ENCODE data around the gene DLGAP4.
A peak's percentile ranks its signal among the peaks of the same experiment; 100 is the strongest.
"Not testable (repeated sequence)": the region's sequence is repeated elsewhere in the genome, so short reads cannot be mapped to it uniquely, and the experiment has no call there.

Gene DLGAP4

GRCh38 chr20:36496707-36497669, 190.8 kb downstream of the DLGAP4 start:
- DNase-seq (ENCODE audit: low read depth in 4 of 4, low spot score in 1 of 4), result no peak

DNA sequence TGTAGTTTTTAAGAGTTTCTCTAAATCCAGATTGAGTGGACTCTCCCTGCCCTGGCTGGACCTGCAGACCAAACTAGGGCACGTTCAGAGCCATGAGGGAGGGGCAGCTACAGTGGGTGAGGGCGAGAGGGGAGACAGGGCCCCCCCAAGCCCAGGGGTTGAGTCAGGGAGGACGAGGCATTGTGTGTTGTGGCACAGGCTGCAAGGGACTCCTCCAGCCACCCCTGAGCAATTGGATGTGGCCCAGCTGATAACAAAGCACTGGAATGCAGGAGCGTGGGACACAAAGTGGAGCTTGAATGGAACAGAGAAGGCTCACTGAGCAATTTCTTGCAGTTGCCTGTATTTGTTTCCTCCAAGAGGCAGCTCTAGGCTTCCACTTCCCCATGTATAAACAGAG, 191.7 kb downstream of the DLGAP4 start:
- DNase-seq (ENCODE audit: low read depth in 4 of 4, low spot score in 1 of 4), result no peak

DNA sequence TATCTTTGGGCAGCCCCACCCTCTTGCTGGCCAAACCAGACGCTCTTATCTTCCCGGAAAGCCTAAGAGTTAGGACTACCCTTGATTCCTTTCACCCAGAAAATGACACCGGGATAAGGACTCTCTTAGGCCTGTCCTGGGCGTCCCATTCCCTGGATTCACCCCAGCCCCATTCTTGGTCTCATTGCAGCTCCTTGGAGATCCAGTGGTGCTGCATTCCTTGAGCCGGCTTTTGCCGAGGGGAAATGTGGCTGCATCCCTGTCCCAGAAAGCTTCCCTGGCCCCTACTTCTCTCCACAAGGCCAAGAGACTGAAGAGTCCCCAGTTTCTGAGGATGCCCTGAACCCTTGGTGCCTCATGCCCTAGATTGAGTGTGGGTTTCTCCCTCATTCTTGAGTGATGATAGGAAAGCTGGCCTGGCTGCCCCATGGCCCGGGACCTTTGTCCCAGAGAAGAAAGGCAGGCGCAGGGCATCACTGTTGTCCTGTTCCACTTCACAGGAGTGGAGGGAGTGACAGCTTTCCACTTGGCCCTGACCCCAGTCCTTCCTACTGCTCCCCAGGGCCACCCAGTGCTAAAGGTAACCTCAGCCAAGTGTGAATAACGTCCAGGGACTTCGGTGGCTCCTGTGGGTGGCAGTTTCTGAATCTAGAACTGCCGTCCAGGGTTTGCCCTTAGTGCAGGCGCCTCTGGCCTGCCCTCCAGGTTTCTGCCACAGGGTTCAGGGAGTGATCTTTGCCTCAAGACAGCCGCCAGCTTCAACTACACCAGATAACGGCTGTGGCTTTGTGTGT, 192.4 kb downstream of the DLGAP4 start:
- DNase-seq (ENCODE audit: low read depth in 4 of 4, low spot score in 1 of 4), result no peak

GRCh38 chr20:36499211-36499610, 193.1 kb downstream of the DLGAP4 start:
- no peak for DNase-seq (ENCODE audit: low read depth in 4 of 4, low spot score in 1 of 4)

DNA sequence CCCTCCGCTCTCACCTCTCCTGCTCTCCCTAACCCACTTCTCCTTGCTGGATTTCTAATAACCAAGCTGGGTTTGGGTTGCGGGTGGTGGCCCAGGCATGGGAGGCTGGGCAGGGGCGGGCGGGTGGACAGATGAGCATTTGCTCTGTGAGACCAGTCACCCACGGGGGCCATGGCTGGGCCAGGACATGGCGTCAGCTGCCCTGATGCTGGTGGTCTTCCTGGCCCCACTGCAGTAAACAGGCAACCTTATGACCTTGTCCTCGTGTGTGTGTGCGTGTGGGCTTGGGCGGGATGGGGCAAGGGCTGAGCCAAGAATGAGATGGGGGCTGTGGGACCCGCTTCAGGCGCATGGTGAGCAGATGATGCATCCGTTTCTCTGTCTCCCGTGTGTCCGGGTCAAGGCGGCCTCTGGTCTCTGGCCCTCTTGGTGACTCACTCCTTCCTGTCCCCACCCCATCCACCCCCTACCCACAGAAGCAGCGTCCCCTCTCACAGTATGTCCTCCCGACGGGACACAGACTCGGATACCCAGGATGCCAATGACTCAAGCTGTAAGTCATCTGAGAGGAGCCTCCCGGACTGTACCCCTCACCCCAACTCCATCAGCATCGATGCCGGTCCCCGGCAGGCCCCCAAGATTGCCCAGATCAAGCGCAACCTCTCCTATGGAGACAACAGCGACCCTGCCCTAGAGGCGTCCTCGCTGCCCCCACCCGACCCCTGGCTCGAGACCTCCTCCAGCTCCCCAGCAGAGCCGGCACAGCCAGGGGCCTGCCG, 193.8 kb downstream of the DLGAP4 start:
- no peak for DNase-seq (ENCODE audit: low read depth in 4 of 4, low spot score in 1 of 4)

GRCh38 chr20:36501367-36502006, 195.3 kb downstream of the DLGAP4 start:
- DNase-seq (ENCODE audit: low read depth in 4 of 4, low spot score in 1 of 4), result no peak

GRCh38 chr20:36504295-36504694, 198.2 kb downstream of the DLGAP4 start:
- no peak for DNase-seq (ENCODE audit: low read depth in 4 of 4, low spot score in 1 of 4)

GRCh38 chr20:36506253-36506652, 200.1 kb downstream of the DLGAP4 start:
- DNase-seq (ENCODE audit: low read depth in 4 of 4, low spot score in 1 of 4), result no peak

GRCh38 chr20:36507746-36508145, 201.6 kb downstream of the DLGAP4 start:
- no peak for DNase-seq (ENCODE audit: low read depth in 4 of 4, low spot score in 1 of 4)

DNA sequence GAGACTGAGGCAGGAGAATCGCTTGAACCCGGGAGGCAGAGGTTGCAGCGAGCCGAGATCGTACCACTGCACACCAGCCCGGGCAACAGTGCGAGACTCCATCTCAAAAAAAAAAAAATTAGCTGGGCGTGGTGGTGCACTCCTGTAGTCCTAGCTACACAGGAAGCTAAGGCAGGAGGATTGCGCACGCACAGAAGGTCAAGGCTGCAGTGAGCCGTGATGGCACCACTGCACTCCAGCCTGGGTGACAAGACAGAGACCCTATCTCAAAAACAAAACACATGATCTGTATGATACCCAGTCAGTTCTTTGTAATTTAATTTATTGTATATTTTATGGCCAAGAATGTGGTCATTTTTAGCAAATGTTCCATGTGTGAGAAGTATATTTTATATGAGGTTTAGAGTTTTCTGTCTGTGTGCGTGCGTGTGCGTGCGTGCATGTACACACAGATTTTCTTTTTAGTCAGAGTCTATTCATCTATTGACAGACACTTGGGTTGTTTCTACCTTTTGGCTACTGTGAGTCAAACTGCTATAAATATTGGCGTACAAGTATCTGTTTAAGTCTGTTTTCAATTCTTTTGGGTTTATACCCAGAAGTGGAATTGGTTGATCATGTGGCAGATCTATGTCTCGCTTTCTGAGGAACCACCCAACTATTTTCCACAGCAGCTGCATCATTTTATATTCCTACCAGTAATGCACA, 213.0 kb downstream of the DLGAP4 start:
- DNase-seq (ENCODE audit: low read depth in 4 of 4, low spot score in 1 of 4), result peak in 1 of 4 experiments; percentile 13

DNA sequence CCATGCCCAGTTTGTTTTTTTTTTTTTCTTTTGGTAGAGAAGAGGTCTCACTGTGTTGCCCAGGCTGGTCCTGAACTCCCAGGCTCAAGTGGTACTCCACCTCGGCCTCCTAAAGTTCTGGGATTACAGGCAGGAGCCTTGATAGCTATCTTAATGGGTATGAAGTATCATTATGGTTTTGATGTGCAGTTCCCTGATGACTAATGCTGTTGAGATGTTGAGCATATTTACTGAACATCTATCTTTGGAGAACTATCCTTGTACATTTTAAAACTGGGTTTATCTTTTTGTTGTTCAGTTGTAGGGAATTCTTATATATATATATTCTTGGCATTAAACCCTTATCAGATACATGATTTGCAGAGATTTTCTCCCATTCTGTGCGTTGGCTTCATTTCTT, 213.8 kb downstream of the DLGAP4 start:
- DNase-seq (ENCODE audit: low read depth in 4 of 4, low spot score in 1 of 4), result no peak

DNA sequence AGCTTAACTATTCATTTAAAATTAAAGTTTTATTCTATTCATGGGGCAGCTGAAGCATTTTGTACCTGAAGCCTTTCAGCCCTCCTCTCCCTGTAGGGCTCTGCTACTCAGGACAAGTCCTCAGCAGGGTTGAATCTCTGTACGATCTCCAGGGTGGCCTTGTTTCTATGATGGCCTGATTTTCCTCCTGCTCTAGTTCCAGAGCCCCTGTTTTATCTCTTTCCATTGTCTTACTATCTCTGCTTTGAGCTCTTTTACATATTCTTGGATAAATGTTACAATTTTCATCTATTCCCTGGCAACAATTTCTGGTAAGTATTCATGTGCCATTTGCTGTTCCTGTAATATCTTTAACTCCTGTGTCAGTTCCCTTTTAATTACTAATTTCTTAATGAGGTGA, 215.4 kb downstream of the DLGAP4 start:
- no peak for DNase-seq (ENCODE audit: low read depth in 4 of 4, low spot score in 1 of 4)

DNA sequence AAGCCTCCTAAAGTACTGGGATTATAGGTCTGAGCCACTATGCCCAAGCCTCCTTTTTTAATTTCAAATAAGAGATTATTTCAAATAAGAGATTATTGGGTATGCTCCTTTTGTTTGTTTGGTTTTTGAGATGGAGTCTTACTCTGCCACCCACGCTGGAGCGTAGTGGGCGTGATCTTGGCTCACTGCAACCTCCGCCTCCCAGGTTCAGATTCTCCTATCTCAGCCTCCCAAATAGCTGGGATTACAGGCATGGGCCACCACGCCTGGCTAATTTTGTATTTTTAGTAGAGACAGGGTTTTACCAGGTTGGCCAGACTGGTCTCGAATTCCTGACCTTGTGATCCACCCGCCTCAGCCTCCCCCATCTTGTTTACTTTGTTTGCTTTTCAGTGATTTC, 216.3 kb downstream of the DLGAP4 start:
- not testable (repeated sequence) for DNase-seq (ENCODE audit: low read depth in 4 of 4, low spot score in 1 of 4)

DNA sequence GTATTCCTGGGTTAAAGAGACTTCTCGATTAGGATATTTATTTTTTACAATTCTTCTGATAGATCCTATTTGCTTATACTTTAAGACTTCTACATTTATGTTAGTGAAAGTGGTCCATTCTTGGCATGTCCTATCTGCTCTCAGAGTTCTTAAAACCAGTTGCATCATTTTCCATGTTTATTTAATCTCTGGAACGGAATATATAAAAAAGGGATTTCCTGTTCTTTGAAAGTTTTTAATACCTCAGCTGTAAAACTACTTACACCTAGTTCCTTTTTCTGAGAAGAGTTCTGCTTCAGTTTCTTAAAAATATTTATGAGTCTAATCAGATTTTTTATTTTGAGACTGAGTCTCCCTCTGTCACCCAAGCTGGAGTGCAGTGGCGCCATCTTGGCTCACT, 217.2 kb downstream of the DLGAP4 start:
- DNase-seq (ENCODE audit: low read depth in 4 of 4, low spot score in 1 of 4), result no peak

GRCh38 chr20:36525620-36526365, 219.7 kb downstream of the DLGAP4 start:
- DNase-seq (ENCODE audit: low read depth in 4 of 4, low spot score in 1 of 4), result no peak

DNA sequence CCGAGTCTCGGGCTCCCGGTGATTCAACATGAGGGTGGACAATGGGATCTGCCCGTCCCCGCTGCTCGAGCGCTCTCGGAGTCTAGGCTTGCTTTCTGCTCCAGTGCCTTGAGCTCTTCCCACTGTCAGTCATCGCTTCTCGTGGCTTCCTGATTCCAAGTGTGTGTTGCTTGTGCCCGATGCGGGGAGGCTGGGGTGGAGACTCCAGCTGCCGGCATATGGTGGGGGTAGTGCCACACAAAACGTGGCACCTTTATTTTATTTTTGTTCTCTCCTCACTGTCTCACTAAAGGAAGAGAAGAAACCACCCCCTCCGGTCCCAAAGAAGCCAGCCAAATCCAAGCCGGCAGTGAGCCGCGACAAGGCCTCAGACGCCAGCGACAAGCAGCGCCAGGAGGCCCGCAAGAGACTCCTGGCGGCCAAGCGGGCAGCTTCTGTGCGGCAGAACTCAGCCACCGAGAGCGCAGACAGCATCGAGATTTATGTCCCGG, 220.4 kb downstream of the DLGAP4 start:
- no peak for DNase-seq (ENCODE audit: low read depth in 4 of 4, low spot score in 1 of 4)

DNA sequence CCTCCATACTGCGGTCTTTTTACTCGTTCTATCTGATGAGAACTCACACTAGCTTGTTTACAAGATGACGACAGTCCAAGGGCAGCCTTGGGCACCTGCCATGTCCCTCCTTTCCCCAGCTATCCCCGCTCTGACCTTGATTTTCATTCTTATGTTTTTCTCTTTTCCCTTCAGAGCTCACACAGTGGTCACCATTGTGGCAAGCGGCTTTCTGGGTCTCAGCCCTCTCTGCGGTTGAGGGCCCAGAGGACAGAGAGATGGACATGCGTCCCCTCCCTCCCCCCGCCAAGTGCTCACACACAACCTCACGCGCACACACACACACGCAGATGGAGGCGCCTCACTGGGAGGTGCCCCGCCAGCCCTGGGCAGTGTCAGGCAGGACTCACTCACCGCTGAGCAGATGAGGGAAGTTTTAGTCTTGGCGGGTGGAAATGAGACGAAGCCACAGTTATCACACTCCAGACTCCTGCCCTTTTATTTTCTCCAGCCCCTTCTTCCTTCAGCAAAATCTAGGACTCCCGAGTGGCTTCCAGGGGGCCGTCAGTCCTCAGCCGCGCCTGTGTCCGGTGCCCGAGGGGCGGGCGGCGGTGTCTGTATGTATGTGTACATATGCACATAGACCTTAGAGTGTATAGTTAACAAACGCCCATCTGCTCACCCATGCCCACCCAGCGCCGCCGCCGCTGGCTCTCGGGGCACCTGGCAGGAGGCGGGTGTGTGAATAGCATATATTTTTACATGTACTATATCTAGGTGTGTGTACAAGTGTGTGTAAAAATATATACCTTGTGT, 221.4 kb downstream of the DLGAP4 start:
- no peak for DNase-seq (ENCODE audit: low read depth in 4 of 4, low spot score in 1 of 4)

DNA sequence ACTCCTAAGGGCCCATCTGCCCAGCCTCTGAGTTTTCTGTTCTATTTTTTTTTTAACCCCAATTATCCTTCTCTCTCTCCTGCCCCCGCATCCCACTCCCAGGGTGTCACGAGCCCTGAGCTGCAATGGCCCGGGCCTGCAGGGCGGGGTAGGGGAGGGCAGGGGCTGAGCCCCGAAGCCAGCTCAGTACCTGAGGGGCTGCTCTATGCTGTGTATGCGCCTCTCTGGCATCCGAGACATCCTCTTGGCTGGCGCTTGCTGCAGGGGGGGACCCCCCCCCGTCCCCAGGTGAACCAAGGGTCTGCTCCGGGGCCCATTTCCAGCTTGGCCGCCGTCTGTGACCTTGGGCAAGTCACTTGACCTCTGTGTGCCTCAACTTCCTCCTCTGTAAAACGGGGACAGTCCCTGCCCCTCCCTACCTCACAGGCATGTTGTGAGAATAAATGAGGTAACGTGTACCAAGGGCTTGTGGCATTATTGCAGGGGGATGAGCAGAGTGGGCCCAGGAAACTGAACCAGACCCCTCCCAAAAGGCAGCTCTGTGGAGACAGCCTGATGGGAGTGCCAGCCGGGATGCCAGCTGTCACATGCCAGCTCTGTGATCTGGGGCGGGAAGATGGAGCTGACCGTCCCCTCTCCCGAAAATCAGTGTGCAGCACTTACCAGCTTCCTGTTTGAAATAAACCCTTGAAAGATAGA, 222.2 kb downstream of the DLGAP4 start:
- DNase-seq (ENCODE audit: low read depth in 4 of 4, low spot score in 1 of 4), result no peak
